ENCODE data around the gene TBC1D10A.

TBC1D10A gene

GRCh38 chr22:30308093-30308492 is 18.6 kb downstream of the TBC1D10A start:
- Histone ChIP-seq H4K20me1 (ENCODE audit: insufficient read depth, low read length) (no peaks in the 10 kb centered on the region), H3K9me3 (ENCODE audit: insufficient read depth, low read length) (no peaks in the 10 kb centered on the region), H3K36me3 (replicated peaks; ENCODE audit: low read depth, low read length) (no peaks in the 10 kb centered on the region), H3K27me3 (ENCODE audit: low read depth, low read length) (no peaks in the 10 kb centered on the region), H3K4me2 (ENCODE audit: low read length) (peak overlapping the region; percentile 2; the same call in 1 of the 2 replicates), H3K27ac (ENCODE audit: low read length) (no peak overlapping the region), H3K4me3 (ENCODE audit: low read length) (no peak overlapping the region), H3K79me2 (ENCODE audit: low read length) (no peaks in the 10 kb centered on the region), H3K4me1 (ENCODE audit: low read length) (peaks cover 70% of the 10 kb centered on the region), H2AFZ (ENCODE audit: low read depth, low read length) (no peak overlapping the region), H3K9ac (ENCODE audit: low read length) (no peak overlapping the region)
- TF ChIP-seq CTCF (IDR thresholded peaks at IDR 0.05; ENCODE audit: low read depth, low read length) (no peak), EZH2phosphoT487 (IDR thresholded peaks at IDR 0.05; ENCODE audit: low read depth) (no peak)

- Histone ChIP-seq H3K79me2 (ENCODE audit: low read length) (no peaks in the 10 kb centered on the region), H3K27ac (ENCODE audit: low read length) (peak overlapping the region; percentile 49; the same call in 1 of the 2 replicates)
Observed at GRCh38 chr22:30307041-30307574, 19.6 kb downstream of the TBC1D10A start.

GRCh38 chr22:30306627-30307011 is 20.1 kb downstream of the TBC1D10A start:
- no peaks in the 10 kb centered on the region for H3K36me3 ChIP-seq (replicated peaks; ENCODE audit: low read depth, low read length)
- no peaks in the 10 kb centered on the region for H3K79me2 ChIP-seq (ENCODE audit: low read length)
- no peak overlapping the region for H3K4me3 ChIP-seq (ENCODE audit: low read length)
- H3K9ac ChIP-seq (ENCODE audit: low read length), result no peak overlapping the region
- peaks cover 82% of the 10 kb centered on the region for H3K4me1 ChIP-seq (ENCODE audit: low read length)
- H4K20me1 ChIP-seq (ENCODE audit: insufficient read depth, low read length), result no peaks in the 10 kb centered on the region
- no peaks in the 10 kb centered on the region for H3K27me3 ChIP-seq (ENCODE audit: low read depth, low read length)
- no peaks in the 10 kb centered on the region for H3K9me3 ChIP-seq (ENCODE audit: insufficient read depth, low read length)
- peak overlapping the region; percentile 49; the same call in 1 of the 2 replicates for H3K27ac ChIP-seq (ENCODE audit: low read length)
- TF ChIP-seq CTCF (IDR thresholded peaks at IDR 0.05; ENCODE audit: low read depth, low read length) (no peak), EZH2phosphoT487 (IDR thresholded peaks at IDR 0.05; ENCODE audit: low read depth) (no peak)
- H2AFZ ChIP-seq (ENCODE audit: low read depth, low read length), result 0 out of 2 replicates have a peak overlapping the region, but pooled peaks have one; percentile 20
- H3K4me2 ChIP-seq (ENCODE audit: low read length), result peak overlapping the region; percentile 69

More at GRCh38 chr22:30307041-30307574, 19.6 kb downstream of the TBC1D10A start:
- no peaks in the 10 kb centered on the region for H3K27me3 ChIP-seq (ENCODE audit: low read depth, low read length)
- H3K9me3 ChIP-seq (ENCODE audit: insufficient read depth, low read length), result no peaks in the 10 kb centered on the region
- H4K20me1 ChIP-seq (ENCODE audit: insufficient read depth, low read length), result no peaks in the 10 kb centered on the region
- no peak overlapping the region for H3K4me3 ChIP-seq (ENCODE audit: low read length)
- peak overlapping the region; percentile 69 for H3K4me2 ChIP-seq (ENCODE audit: low read length)
- no peaks in the 10 kb centered on the region for H3K36me3 ChIP-seq (replicated peaks; ENCODE audit: low read depth, low read length)
- no peak overlapping the region for H3K9ac ChIP-seq (ENCODE audit: low read length)
- no peak overlapping the region for H2AFZ ChIP-seq (ENCODE audit: low read depth, low read length)
- peaks cover 79% of the 10 kb centered on the region for H3K4me1 ChIP-seq (ENCODE audit: low read length)
- TF ChIP-seq CTCF (IDR thresholded peaks at IDR 0.05; ENCODE audit: low read depth, low read length) (no peak), EZH2phosphoT487 (IDR thresholded peaks at IDR 0.05; ENCODE audit: low read depth) (no peak)

- peak overlapping the region; percentile 18; the same call in 1 of the 2 replicates for H3K9ac ChIP-seq (ENCODE audit: low read length)
- no peak for TF ChIP-seq EZH2phosphoT487 (IDR thresholded peaks at IDR 0.05; ENCODE audit: low read depth)
- no peak for TF ChIP-seq CTCF (IDR thresholded peaks at IDR 0.05; ENCODE audit: low read depth, low read length)
- peaks cover 78% of the 10 kb centered on the region for H3K4me1 ChIP-seq (ENCODE audit: low read length)
- peak overlapping the region; percentile 49 for H3K27ac ChIP-seq (ENCODE audit: low read length)
- peak overlapping the region; percentile 31 for H3K4me3 ChIP-seq (ENCODE audit: low read length)
- H3K27me3 ChIP-seq (ENCODE audit: low read depth, low read length), result no peaks in the 10 kb centered on the region
- no peaks in the 10 kb centered on the region for H3K9me3 ChIP-seq (ENCODE audit: insufficient read depth, low read length)
- no peaks in the 10 kb centered on the region for H4K20me1 ChIP-seq (ENCODE audit: insufficient read depth, low read length)
- peak overlapping the region; percentile 69 for H3K4me2 ChIP-seq (ENCODE audit: low read length)
- 0 out of 2 replicates have a peak overlapping the region, but pooled peaks have one; percentile 20 for H2AFZ ChIP-seq (ENCODE audit: low read depth, low read length)
- no peaks in the 10 kb centered on the region for H3K79me2 ChIP-seq (ENCODE audit: low read length)
- H3K36me3 ChIP-seq (replicated peaks; ENCODE audit: low read depth, low read length), result no peaks in the 10 kb centered on the region
Observed at GRCh38 chr22:30305906-30306626, 20.7 kb downstream of the TBC1D10A start.
